Trophoblast cell (in vitro differentiated cells and primary cell): Measurements from ENCODE around the gene ABO.

Experiments
- DNase-seq, 2 donors: peaks; one replicate each; pipeline ENCODE4 v3.0.0-alpha.2; 2016
- H2AFZ ChIP-seq: 2 replicates; pipeline ENCODE4 v1.6.1; 2013; ENCODE audit warnings: low read length, moderate library complexity, mild to moderate bottlenecking; ENCODE audit not compliant: insufficient read depth, poor library complexity
- H2AK5ac ChIP-seq: 2 replicates; pipeline ENCODE4 v1.6.1; 2013; ENCODE audit warnings: mild to moderate bottlenecking, low read length
- H2BK120ac ChIP-seq: 2 replicates; pipeline ENCODE4 v1.6.1; 2013; ENCODE audit warnings: low read length, mild to moderate bottlenecking, moderate library complexity; ENCODE audit not compliant: insufficient read depth, poor library complexity
- H2BK12ac ChIP-seq: 2 replicates; pipeline ENCODE4 v1.6.1; 2013; ENCODE audit warnings: mild to moderate bottlenecking, low read length, moderate library complexity
- H2BK5ac ChIP-seq: 2 replicates; pipeline ENCODE4 v1.6.1; 2013; ENCODE audit warnings: low read length, low read depth, moderate library complexity, mild to moderate bottlenecking; ENCODE audit not compliant: poor library complexity
- H3K14ac ChIP-seq: 2 replicates; pipeline ENCODE4 v1.6.1; 2013; ENCODE audit warnings: mild to moderate bottlenecking, low read length
- H3K18ac ChIP-seq: 2 replicates; pipeline ENCODE4 v1.6.1; 2013; ENCODE audit warnings: mild to moderate bottlenecking, low read length
- H3K23ac ChIP-seq: 2 replicates; pipeline ENCODE4 v1.6.1; 2013; ENCODE audit warnings: low read length
- H3K27ac ChIP-seq: 2 replicates; pipeline ENCODE4 v1.5.1; 2013; ENCODE audit warnings: low read depth, mild to moderate bottlenecking, inconsistent platforms, low read length, moderate library complexity
- H3K27me3 ChIP-seq: 2 replicates; pipeline ENCODE4 v1.6.1; 2013; ENCODE audit warnings: inconsistent platforms, mild to moderate bottlenecking, low read length, moderate library complexity; ENCODE audit not compliant: insufficient read depth
- H3K36me3 ChIP-seq, 2 experiments: 1 replicate in 1 of 2; 2 replicates in 1 of 2; pipeline ENCODE4 v1.6.1; 2013; ENCODE audit warnings: low read length in 2 of 2, mild to moderate bottlenecking in 2 of 2, moderate library complexity in 1 of 2; ENCODE audit not compliant: insufficient read depth in 2 of 2, control insufficient read depth in 1 of 2
- H3K4ac ChIP-seq: 2 replicates; pipeline ENCODE4 v1.6.1; 2013; ENCODE audit warnings: low read depth, mild to moderate bottlenecking, low read length, moderate library complexity
- H3K4me1 ChIP-seq, 2 experiments: 1 replicate in 1 of 2; 2 replicates in 1 of 2; pipeline ENCODE4 v1.6.1; 2013; ENCODE audit warnings: low read length in 2 of 2, mild to moderate bottlenecking in 2 of 2, moderate library complexity in 1 of 2; ENCODE audit not compliant: insufficient read depth in 2 of 2, control insufficient read depth in 1 of 2
- H3K4me2 ChIP-seq: 2 replicates; pipeline ENCODE4 v1.6.1; 2013; ENCODE audit warnings: inconsistent platforms, mild to moderate bottlenecking, low read length, moderate library complexity
- H3K4me3 ChIP-seq: 2 replicates; pipeline ENCODE4 v1.5.1; 2013; ENCODE audit warnings: mild to moderate bottlenecking, low read depth, low read length, inconsistent platforms
- H3K79me1 ChIP-seq: one replicate; pipeline ENCODE4 v1.6.1; 2013; ENCODE audit warnings: low read length
- H3K79me2 ChIP-seq: 2 replicates; pipeline ENCODE4 v1.6.1; 2013; ENCODE audit warnings: low read length, mild to moderate bottlenecking; ENCODE audit not compliant: control insufficient read depth, insufficient read depth, poor library complexity
- H3K9ac ChIP-seq: 2 replicates; pipeline ENCODE4 v1.6.1; 2013; ENCODE audit warnings: mild to moderate bottlenecking, low read length
- H3K9me3 ChIP-seq: 2 replicates; pipeline ENCODE4 v1.6.1; 2013; ENCODE audit warnings: low read depth, mild to moderate bottlenecking, control low read depth, inconsistent platforms, low read length; ENCODE audit not compliant: insufficient read depth
- H4K12ac ChIP-seq: 2 replicates; pipeline ENCODE4 v1.6.1; 2013; ENCODE audit warnings: low read depth, mild to moderate bottlenecking, low read length, moderate library complexity
- H4K8ac ChIP-seq: 2 replicates; pipeline ENCODE4 v1.6.1; 2013; ENCODE audit warnings: low read depth, mild to moderate bottlenecking, low read length, moderate library complexity
- H4K91ac ChIP-seq: one replicate; pipeline ENCODE4 v1.6.1; 2013; ENCODE audit warnings: low read depth, mild to moderate bottlenecking, low read length, moderate library complexity
- WGBS: extraction: QIAGEN DNeasy Blood & Tissue Kit; methylation state at CpG from one replicate; pipeline ENCODE4 v1.1.7; 2013; ENCODE audit warnings: missing lambda C conversion rate; ENCODE audit not compliant: insufficient read length, insufficient coverage; ENCODE audit errors: extremely low coverage; 5-methylcytosine and 5-hydroxymethylcytosine counted together

ABO gene

DNA sequence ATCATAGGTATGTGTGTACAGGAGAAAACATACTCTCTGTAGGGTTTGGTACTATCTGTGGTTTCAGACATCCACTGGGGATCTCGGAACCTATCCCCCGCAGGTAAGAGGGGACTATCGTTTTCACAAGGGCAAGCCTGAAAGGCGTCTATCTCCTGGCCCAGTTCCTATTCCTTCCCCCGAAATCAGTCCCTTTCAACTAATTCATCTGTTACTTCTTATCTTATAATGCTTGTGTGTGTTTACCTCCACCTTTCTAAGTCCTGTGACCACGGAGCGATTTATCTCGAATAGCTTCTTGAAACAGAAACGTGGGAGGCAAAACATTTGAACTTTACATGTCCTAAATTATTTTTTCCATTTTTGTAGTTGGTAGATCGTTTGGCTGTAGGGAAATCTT lies 11.4 kb downstream of the ABO start:
- Histone ChIP-seq H3K36me3 (no peaks in the 10 kb centered on the region), H3K4me3 (no peak overlapping the region), H4K91ac (no peak overlapping the region), H4K8ac (no peak overlapping the region), H2BK120ac (no peak overlapping the region), H3K79me2 (no peaks in the 10 kb centered on the region), H4K12ac (no peak overlapping the region), H3K14ac (no peak overlapping the region), H2AK5ac (no peak overlapping the region), H3K4me2 (no peak overlapping the region), H3K23ac (no peak overlapping the region), H3K18ac (no peak overlapping the region), H2AFZ (no peak overlapping the region), H3K27ac (no peak overlapping the region), H2BK5ac (no peak overlapping the region), H2BK12ac (no peak overlapping the region), H3K4me1 (no peaks in the 10 kb centered on the region), H3K79me1 (no peaks in the 10 kb centered on the region), H3K9me3 (no peaks in the 10 kb centered on the region), H3K4ac (no peak overlapping the region), H3K27me3 (no peaks in the 10 kb centered on the region), H3K9ac (no peak overlapping the region)
- DNase-seq: no peak
- WGBS: no CpG with 5 or more reads among the region's 10 CpGs

DNA sequence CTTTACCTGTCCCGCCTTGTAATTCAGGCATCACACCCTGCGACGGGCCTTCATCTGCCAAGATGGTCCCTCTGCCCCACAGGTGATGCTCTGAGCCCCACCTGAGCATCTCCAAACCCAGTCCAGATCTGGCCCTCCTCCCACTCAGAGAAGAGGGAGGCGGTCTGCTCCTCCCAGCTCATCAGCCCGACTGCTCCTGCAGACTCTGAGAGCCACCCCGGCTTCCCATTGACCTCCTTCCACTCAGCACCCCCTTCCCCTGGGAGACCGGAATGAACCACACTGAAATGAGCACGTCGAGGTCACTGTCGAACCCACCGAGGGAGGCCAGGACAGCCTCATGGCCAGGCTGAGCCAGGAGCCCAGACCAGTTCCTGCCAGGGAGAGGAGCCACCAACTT lies 12.8 kb downstream of the ABO start:
- no peak overlapping the region for H2AFZ ChIP-seq
- no peaks in the 10 kb centered on the region for H3K4me1 ChIP-seq
- no peak overlapping the region for H4K8ac ChIP-seq
- no peak overlapping the region for H2BK5ac ChIP-seq
- H2BK12ac ChIP-seq: no peak overlapping the region
- no peak overlapping the region for H2AK5ac ChIP-seq
- no peak overlapping the region for H2BK120ac ChIP-seq
- H3K18ac ChIP-seq: no peak overlapping the region
- H3K79me2 ChIP-seq: no peaks in the 10 kb centered on the region
- no peaks in the 10 kb centered on the region for H3K79me1 ChIP-seq
- H3K36me3 ChIP-seq: no peaks in the 10 kb centered on the region
- H3K4ac ChIP-seq: no peak overlapping the region
- no peaks in the 10 kb centered on the region for H3K27me3 ChIP-seq
- H3K4me3 ChIP-seq: no peak overlapping the region
- no peak overlapping the region for H3K14ac ChIP-seq
- DNase-seq: no peak
- H3K9ac ChIP-seq: no peak overlapping the region
- H3K9me3 ChIP-seq: no peaks in the 10 kb centered on the region
- no peak overlapping the region for H3K4me2 ChIP-seq
- no peak overlapping the region for H4K12ac ChIP-seq
- H3K23ac ChIP-seq: no peak overlapping the region
- no peak overlapping the region for H3K27ac ChIP-seq
- WGBS: no CpG with 5 or more reads among the region's 11 CpGs
- no peak overlapping the region for H4K91ac ChIP-seq

DNA sequence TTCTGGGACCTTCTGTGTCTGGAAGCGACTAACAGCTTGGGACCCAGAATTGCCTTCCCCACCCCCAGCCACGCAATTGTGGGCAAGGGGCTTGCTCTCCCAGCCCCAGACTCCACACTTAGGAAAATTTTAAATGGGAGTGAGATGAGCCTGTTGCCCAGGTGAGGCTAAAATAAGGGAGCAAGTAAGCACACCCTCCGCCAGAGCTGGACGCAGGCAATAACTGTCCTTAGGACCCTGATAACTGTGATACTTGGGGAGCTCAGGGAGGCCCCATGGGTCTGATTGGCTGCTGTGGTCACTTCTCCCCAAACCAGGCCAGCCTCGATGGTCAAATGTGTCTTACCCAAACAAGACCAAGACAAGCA lies 13.3 kb downstream of the ABO start:
- Histone ChIP-seq H3K4me3 (no peak overlapping the region), H3K79me1 (no peaks in the 10 kb centered on the region), H3K4ac (no peak overlapping the region), H4K12ac (no peak overlapping the region), H3K4me2 (no peak overlapping the region), H3K18ac (no peak overlapping the region), H3K4me1 (no peaks in the 10 kb centered on the region), H2BK12ac (no peak overlapping the region), H3K36me3 (no peaks in the 10 kb centered on the region), H3K14ac (no peak overlapping the region), H3K27me3 (no peaks in the 10 kb centered on the region), H3K79me2 (no peaks in the 10 kb centered on the region), H3K9me3 (no peaks in the 10 kb centered on the region), H2BK120ac (no peak overlapping the region), H4K8ac (no peak overlapping the region), H3K27ac (no peak overlapping the region), H2BK5ac (no peak overlapping the region), H2AK5ac (no peak overlapping the region), H3K23ac (no peak overlapping the region), H3K9ac (no peak overlapping the region), H4K91ac (no peak overlapping the region), H2AFZ (no peak overlapping the region)
- WGBS: no CpG with 5 or more reads among the region's 5 CpGs
- no peak for DNase-seq

DNA sequence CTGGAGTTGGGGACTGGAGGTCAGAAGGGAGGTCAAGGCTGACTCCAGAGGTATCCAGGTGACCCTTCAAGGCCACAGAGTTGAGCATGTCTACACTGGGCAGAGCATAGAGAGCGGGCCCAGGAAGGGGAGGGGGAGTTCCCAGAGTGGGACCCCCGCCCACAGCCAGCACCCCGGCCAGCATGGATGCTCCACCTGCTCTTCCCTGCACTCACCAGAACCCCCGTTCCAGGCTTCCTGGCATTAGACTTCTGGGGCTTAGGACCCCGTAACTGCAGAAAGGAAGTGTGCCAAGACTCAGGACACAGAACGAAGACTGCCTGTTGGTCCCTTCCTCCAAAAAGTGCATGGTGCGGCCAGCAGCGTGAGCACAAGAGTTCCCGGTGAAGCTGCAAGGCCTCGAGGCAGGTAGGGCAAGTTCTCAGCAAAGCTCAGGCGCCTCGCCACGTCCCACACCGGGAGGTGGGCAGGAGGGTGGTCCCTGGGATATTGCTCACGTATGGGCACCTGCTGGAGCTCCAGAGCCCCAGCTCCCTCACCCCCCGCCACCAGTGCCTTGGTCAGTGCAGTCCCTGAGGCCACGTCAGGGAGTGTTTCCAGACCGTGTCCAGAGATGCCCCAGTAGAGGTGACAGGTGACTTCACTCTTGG lies 13.8 kb downstream of the ABO start:
- Histone ChIP-seq H3K79me2 (no peaks in the 10 kb centered on the region), H3K4me1 (no peaks in the 10 kb centered on the region), H4K12ac (no peak overlapping the region), H4K8ac (no peak overlapping the region), H2BK120ac (no peak overlapping the region), H3K18ac (no peak overlapping the region), H3K79me1 (no peaks in the 10 kb centered on the region), H2AFZ (no peak overlapping the region), H3K27ac (no peak overlapping the region), H2AK5ac (no peak overlapping the region), H3K27me3 (no peaks in the 10 kb centered on the region), H3K36me3 (no peaks in the 10 kb centered on the region), H3K4me3 (no peak overlapping the region), H3K9me3 (no peaks in the 10 kb centered on the region), H2BK12ac (no peak overlapping the region), H4K91ac (no peak overlapping the region), H2BK5ac (no peak overlapping the region), H3K23ac (no peak overlapping the region), H3K9ac (no peak overlapping the region), H3K4me2 (no peak overlapping the region), H3K4ac (no peak overlapping the region), H3K14ac (no peak overlapping the region)
- no peak for DNase-seq
- WGBS: no CpG with 5 or more reads among the region's 18 CpGs
